Mesangial cell (primary cell): ENCODE data around the gene TRUB2. TPM values are rescaled to one million over a fixed set of nuclear protein-coding genes. Genes with fewer than 3 reads are reported as not detected.

ENCODE experiments used
- total RNA-seq: library from RNA; depleted of rRNA; stranded (reverse); fragments of >200 nt; gene quantifications from 2 replicates; pipeline ENCODE4 v1.2.3, GENCODE V29; 2015

The TRUB2 gene, protein sequence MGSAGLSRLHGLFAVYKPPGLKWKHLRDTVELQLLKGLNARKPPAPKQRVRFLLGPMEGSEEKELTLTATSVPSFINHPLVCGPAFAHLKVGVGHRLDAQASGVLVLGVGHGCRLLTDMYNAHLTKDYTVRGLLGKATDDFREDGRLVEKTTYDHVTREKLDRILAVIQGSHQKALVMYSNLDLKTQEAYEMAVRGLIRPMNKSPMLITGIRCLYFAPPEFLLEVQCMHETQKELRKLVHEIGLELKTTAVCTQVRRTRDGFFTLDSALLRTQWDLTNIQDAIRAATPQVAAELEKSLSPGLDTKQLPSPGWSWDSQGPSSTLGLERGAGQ
- 16.6 and 17.2 TPM in 2 replicates for total RNA-seq

DNA sequence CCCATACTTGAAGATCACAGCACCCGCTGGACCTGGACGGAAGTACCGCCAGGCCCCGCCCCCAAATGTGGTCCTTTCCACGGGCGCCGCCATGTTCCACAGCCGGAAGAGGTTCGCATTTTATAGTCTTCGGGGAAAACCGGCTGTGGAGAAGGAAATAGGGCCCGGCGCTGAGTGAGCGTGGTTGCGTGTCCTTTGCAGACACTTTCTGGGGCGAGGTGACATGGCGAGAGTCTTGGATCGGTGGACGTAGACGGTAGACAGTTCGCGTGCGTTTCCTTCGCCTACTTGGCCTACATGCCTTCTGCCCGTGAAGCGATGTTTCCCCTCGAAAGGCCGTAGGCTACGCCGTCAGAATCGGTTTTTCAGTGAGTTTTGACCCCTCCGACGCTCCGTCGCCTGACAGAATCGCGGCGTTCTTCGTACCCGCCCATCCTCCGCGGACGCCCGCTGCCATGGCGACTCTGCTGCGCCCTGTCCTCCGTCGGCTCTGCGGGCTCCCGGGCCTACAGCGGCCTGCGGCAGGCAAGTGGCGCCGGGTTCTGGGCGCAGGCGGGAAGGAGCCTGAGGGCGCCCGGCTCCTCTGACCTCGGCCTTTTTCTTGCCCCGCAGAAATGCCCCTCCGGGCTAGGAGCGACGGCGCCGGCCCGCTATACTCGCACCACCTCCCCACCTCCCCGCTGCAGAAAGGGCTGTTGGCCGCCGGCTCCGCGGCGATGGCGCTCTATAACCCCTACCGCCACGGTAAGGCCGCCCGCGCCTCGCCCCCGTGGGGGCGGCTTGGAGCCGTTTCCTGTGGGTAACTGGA lies at the start of gene TRUB2, which contains the start of gene COQ4:
Gene TRUB2 (minus strand): TSS at position 44 of the 808 bp plus-strand sequence. CDS start 39 bp downstream, at position 5.
Gene COQ4 (plus strand): TSS at position 436 of the 808 bp plus-strand sequence. CDS start 20 bp downstream, at position 456.

DNA sequence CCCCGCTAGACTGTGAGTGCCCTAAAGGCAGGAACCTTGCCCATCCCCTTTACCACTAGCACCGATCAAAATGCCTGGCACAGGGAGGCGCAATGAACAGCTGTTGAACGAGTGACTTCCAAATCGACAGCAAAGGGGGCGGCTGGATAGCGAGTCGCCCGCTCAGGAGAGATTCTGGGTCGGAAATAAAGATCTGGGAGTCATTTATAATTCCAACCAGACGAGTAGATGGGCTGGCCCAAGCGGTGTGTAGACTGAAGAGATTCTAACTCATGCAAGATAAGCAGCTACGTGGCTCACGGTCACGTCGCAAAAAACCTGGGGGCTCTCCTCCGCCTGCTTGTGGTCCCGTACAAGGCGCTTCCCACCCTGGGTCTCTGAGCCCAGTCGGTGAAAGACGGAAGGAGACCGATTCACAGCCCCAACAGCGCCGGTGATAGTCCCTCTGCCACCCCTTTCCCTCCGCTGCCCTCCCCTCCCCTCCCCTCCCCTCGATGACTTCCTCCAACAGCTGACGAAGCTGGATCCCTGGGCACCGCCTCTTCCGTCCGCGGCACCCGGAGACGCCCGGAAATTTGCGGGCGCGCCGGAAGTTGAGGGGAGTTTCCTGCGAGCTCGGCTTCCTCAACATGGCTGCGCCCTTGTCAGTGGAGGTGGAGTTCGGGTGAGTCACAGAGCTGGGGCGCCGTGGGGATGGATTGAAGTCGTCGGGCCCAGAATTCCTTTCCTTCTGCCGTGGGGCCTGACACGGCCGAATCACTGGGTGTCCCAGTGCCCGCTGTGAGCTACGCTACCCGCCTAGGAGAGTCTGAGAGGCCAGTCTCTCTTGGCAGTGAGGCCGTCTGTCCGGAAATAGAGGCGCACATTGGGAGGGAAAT lies 48.7 kb upstream of the TRUB2 start, which contains the start of gene URM1:
Gene URM1 (plus strand): TSS at position 623 of the 878 bp plus-strand sequence. CDS start 7 bp downstream, at position 630.

DNA sequence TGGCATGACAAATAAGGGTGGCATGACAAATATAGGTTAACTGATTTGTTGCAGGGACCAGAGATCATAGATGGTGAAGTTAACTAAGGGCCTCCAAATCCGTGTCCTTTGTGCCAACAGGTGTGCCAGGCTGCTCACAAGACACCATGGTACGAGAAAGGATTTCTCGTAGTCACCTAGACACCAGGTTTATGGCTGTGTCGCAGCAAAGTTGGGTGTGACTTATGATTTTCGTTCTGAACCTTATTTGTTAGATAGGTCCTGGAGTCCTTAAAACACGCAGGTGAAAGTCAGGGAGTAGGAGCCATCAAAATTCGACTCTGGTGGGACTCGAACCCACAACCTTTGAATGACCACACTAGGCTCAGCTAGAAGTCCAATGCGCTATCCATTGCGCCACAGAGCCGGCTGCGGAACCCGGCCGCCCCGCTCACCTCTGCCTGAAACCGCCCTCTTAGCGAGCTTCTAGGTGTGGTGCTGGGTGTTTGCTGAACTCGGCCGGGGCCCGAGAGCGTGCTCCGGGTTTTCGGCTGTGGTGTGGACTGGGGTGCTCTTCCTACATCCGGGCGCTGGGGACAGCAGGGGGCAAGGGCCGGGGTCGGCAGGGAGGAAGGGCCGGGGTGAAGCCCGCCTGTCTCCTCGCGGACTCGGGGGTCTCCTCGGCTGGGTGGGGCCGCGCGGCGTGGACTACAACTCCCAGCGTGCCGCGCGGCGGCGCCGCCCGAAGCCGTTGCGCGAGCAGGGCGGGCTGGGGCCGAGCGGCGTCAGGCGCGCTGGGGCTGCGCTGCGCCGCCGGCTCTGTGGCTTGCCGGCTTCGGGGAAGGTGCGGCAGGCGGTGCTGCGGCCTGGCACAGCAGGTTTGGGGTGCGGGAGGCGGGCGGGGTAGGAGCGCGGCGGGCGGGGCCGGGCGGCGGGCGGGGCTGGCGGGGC lies 17.8 kb upstream of the TRUB2 start, which contains the start of gene SLC27A4:
Gene SLC27A4 (plus strand): TSS at position 767 of the 930 bp plus-strand sequence. CDS start 2,606 bp downstream, outside the sequence.

DNA sequence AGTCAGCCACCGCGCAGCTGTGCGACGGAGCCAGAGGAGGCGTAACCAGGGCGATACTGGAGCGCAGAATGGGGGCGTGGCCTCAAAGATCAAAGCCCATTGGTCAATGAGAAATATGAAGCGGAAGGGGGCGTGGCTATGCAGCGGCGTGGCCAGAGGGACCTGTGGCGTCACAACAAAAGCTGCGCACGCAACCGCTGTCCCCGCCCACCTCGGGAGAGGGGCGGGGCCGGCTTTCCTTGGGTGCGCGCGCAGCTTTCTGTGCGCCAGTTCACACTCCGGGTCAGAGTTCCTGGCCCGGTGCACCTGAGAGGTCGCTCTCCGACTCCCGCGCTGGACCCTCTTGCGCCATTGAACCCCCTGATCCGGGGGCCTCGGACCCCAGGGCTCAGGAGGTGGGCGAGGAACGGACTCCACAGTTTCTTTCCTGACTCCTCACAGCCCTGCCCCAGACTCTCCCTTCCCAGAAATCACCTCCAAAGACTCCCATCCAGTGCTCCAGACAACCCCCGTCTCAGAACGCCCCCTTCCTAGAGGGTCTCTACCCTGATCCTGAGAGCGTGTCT lies 46.2 kb downstream of the TRUB2 start, which contains the start of gene SWI5:
Gene SWI5 (plus strand): TSS at position 269 of the 566 bp plus-strand sequence.

DNA sequence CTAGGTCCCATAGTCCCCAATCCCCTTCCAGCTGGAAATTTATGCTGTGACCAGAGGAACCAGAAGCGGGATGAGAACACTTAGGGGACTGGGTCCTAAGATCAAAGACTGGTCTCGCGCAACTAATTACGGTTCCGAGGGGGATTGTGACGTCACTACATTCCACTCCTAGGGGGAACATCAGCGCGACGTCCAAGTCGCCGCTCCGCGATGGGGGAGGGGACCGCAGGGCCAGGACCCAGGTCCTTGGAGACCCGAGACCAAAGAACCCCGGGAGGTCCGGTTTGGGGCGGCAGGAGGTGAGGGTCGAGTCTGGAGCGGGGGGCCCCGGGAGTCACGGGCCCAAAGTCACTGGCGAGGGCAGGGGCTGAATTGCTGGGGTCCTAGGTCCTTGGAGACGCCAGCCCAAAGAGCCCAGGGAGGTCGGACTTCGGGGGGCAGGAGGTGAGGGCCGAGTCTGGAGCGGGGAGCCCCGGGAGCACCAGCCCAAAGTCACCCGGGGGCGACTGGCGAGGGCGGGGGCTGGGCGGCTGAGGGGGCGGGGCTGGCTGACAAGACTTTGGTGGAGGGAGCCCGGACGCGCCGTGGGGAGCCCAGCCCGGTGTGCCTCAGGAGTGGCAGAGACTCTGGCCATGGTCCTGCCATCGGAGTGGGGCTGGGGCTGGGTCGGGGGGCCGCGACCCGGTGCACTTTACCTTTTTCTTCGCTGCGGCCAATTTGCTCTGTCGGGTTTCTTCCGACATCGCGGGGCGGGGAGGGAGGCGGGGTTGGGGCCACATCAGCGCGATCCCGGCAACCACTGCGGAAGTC lies 46.8 kb downstream of the TRUB2 start, which contains the start of gene GOLGA2:
Gene GOLGA2 (minus strand): TSS at position 810 of the 810 bp plus-strand sequence. CDS start 31 bp downstream, at position 779.

Other genes with a start within 250 kb of the TRUB2 start
- gene PTGES2, start 194.7 kb downstream of the TRUB2 start, total RNA-seq, result 84.0 and 100 TPM in 2 replicates
- 1.9 TPM in 1 of 2 replicates, not detected in the other for gene LCN2, start 173.0 kb downstream of the TRUB2 start, total RNA-seq
- gene BBLN, start 162.2 kb downstream of the TRUB2 start, total RNA-seq, result 177 and 374 TPM in 2 replicates
- gene CIZ1, start 130.9 kb downstream of the TRUB2 start, total RNA-seq, result 67.0 and 90.5 TPM in 2 replicates
- 44.2 and 131 TPM in 2 replicates for gene DNM1, start 119.1 kb downstream of the TRUB2 start, total RNA-seq
- 41.7 and 62.4 TPM in 2 replicates for gene GOLGA2, start 46.4 kb downstream of the TRUB2 start, total RNA-seq
- 48.6 and 66.6 TPM in 2 replicates for gene SWI5, start 46.2 kb downstream of the TRUB2 start, total RNA-seq
- gene COQ4, start 392 bp upstream of the TRUB2 start, total RNA-seq, result 61.1 and 63.0 TPM in 2 replicates
- 36.3 and 48.2 TPM in 2 replicates for gene SLC27A4, start 18.1 kb upstream of the TRUB2 start, total RNA-seq
- gene URM1, start 48.9 kb upstream of the TRUB2 start, total RNA-seq, result 47.9 and 55.2 TPM in 2 replicates
- gene CERCAM, start 98.4 kb upstream of the TRUB2 start, total RNA-seq, result 91.9 and 147 TPM in 2 replicates
- 12.2 and 33.9 TPM in 2 replicates for gene ODF2, start 133.6 kb upstream of the TRUB2 start, total RNA-seq
- gene GLE1, start 182.3 kb upstream of the TRUB2 start, total RNA-seq, result 18.5 and 20.9 TPM in 2 replicates
- gene SPTAN1, start 230.1 kb upstream of the TRUB2 start, total RNA-seq, result 280 and 302 TPM in 2 replicates